Measurements from ENCODE around the gene NFS1. TPM values are rescaled to one million over a fixed set of nuclear protein-coding genes. Genes with fewer than 3 reads are reported as not detected.

Gene NFS1
- total RNA-seq, 4 donors from 2014 or later: 39.6 to 48.4 (median 44.0) TPM

- WGBS, 2 donors: 96 to 98% methylated on average over 13 of the region's 13 CpGs
- intact Hi-C loops (cut with DNase I; ENCODE audit: low total_unique reads): no loop called here
Measured at GRCh38 chr20:35632539-35633115, 66.5 kb downstream of the NFS1 start.

DNA sequence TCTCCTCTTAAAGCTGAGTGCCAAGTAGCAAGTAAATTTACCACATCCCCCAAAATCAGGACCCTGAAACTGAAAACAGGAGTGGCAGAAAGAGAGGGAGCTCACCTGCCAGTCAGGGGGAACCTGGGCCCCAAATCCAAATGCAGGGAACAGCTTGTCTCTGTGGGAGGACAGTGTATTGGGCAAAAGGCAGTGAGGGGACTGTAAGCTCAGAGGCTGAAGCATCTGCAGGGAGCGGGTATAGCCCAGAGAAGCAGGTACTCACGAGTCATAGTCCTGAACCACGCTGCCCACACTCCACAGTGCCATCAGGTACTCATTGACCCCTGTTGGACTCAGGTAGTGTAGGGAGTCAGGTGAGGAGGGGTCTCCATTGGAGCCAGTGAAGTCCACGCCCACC, 68.5 kb downstream of the NFS1 start:
- intact Hi-C loops (cut with DNase I; ENCODE audit: low total_unique reads): no loop called here
- DNase-seq (ENCODE audit: low spot score in 2 of 2): peak in 1 of 2 donors; percentile 74
- 95 to 100% methylated on average over 3 to 4 of the region's 4 CpGs for WGBS, 2 donors
- no peak for TF ChIP-seq CTCF (IDR thresholded peaks at IDR 0.05)
- no peak for TF ChIP-seq POLR2A (IDR thresholded peaks at IDR 0.05)
- H3K4me3 ChIP-seq (ENCODE audit: low read depth, poor library complexity, severe bottlenecking): no peak overlapping the region

More at GRCh38 chr20:35632539-35633115, 66.5 kb downstream of the NFS1 start:
- TF ChIP-seq POLR2A (IDR thresholded peaks at IDR 0.05) (no peak), CTCF (IDR thresholded peaks at IDR 0.05) (no peak)
- no peak overlapping the region for H3K4me3 ChIP-seq (ENCODE audit: low read depth, poor library complexity, severe bottlenecking)
- DNase-seq (ENCODE audit: low spot score in 2 of 2): peak in 1 of 2 donors; percentile 64

- H3K4me3 ChIP-seq (ENCODE audit: low read depth, poor library complexity, severe bottlenecking): no peak overlapping the region
- WGBS, 2 donors: 91 to 93% methylated on average over 12 of the region's 12 CpGs
- TF ChIP-seq POLR2A (IDR thresholded peaks at IDR 0.05) (no peak), CTCF (IDR thresholded peaks at IDR 0.05) (no peak)
- intact Hi-C loops (cut with DNase I; ENCODE audit: low total_unique reads): no loop called here
- peak in 1 of 2 donors; percentile 57 for DNase-seq (ENCODE audit: low spot score in 2 of 2)
Measured at GRCh38 chr20:35629427-35630145, 69.6 kb downstream of the NFS1 start.

GRCh38 chr20:35627121-35627520, 72.0 kb downstream of the NFS1 start:
- 92 to 96% methylated on average over 8 of the region's 8 CpGs for WGBS, 2 donors
- no peak overlapping the region for H3K4me3 ChIP-seq (ENCODE audit: low read depth, poor library complexity, severe bottlenecking)
- peak in 1 of 2 donors; percentile 68 for DNase-seq (ENCODE audit: low spot score in 2 of 2)
- no peak for TF ChIP-seq POLR2A (IDR thresholded peaks at IDR 0.05)
- TF ChIP-seq CTCF (IDR thresholded peaks at IDR 0.05): no peak
- intact Hi-C loops (cut with DNase I; ENCODE audit: low total_unique reads): no loop called here

DNA sequence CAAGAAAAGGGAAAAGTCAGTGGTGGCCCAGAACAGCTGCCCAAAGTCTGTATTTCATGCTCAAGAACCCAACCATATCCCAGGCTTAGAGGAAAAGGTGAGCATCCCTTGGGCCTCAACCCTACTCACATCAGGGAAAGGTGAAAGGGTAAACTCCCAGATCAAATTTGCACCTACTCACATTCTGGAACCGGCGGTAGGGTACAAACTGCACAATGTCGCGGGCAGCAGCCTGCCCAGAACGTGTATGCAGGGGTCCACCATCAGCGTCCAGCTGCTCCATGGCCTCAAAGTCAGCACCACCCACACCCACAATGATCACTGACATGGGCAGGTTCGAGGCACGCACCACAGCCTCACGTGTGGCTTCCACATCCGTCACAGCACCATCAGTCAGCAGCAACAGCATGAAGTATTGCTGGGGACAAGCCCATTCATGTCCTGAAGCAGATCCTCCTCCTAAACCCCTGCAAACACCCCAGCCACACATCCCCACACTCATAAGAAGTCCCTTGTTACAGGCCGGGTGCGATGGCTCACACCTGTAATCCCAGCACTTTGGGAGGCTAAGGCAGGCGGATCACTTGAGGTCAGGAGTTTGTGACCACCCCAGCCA, 72.7 kb downstream of the NFS1 start:
- H3K4me3 ChIP-seq (ENCODE audit: low read depth, poor library complexity, severe bottlenecking): no peak overlapping the region
- intact Hi-C loops (cut with DNase I; ENCODE audit: low total_unique reads): no loop called here
- peak in 1 of 2 donors; percentile 67 for DNase-seq (ENCODE audit: low spot score in 2 of 2)
- WGBS, 2 donors: 80 to 95% methylated on average over 10 to 13 of the region's 13 CpGs
- TF ChIP-seq POLR2A (IDR thresholded peaks at IDR 0.05) (no peak), CTCF (IDR thresholded peaks at IDR 0.05) (no peak)
